MG63 (cell line): ENCODE results near the gene IPCEF1. TPM values are rescaled to one million over a fixed set of nuclear protein-coding genes. Genes with fewer than 3 reads are reported as not detected.

Experiments used
- DNase-seq: peaks from one replicate; pipeline ENCODE4 v3.0.0-alpha.2; 2020
- H3K27me3 ChIP-seq: fragments of 250-450 bp; sonication (Bioruptor Pico); 2 replicates; pipeline ENCODE4 v1.5.1; 2020; ENCODE audit warnings: mild to moderate bottlenecking, moderate library complexity
- H3K36me3 ChIP-seq: fragments of 250-450 bp; sonication (Bioruptor Pico); 2 replicates; pipeline ENCODE4 v1.5.1; 2020; ENCODE audit warnings: mild to moderate bottlenecking, moderate library complexity
- H3K4me3 ChIP-seq: fragments of 250-450 bp; sonication (Bioruptor Pico); 2 replicates; pipeline ENCODE4 v1.5.1; 2020; ENCODE audit warnings: mild to moderate bottlenecking, moderate library complexity
- H3K9me3 ChIP-seq: fragments of 250-450 bp; sonication (Bioruptor Pico); 2 replicates; pipeline ENCODE4 v1.5.1; 2020; ENCODE audit warnings: mild to moderate bottlenecking, moderate library complexity
- total RNA-seq: library from RNA; depleted of rRNA; stranded (reverse); fragments of >200 nt; shearing (Covaris generic); gene quantifications from 2 replicates; pipeline ENCODE4 v1.2.3, GENCODE V29; 2014; ENCODE audit warnings: low replicate concordance; rRNA removed

Gene IPCEF1
- total RNA-seq: not detected in 2 replicates

GRCh38 chr6:154356690-154357089, at the start of gene IPCEF1:
TSS of gene IPCEF1 (minus strand) at chr6:154356803. CDS start at chr6:154265947, 90,856 bp downstream.
- Histone ChIP-seq H3K36me3 (no peaks in the 10 kb centered on the region), H3K27me3 (no peaks in the 10 kb centered on the region), H3K4me3 (no peak within 1 kb of the TSS), H3K9me3 (no peaks in the 10 kb centered on the region)
- DNase-seq: no peak

GRCh38 chr6:154406301-154406700, 49.7 kb upstream of the IPCEF1 start:
- H3K36me3 ChIP-seq: peaks cover 24% of the 10 kb centered on the region

GRCh38 chr6:154404791-154405400, 48.3 kb upstream of the IPCEF1 start:
- peak overlapping the region; percentile 24 for H3K4me3 ChIP-seq
- peaks cover 30% of the 10 kb centered on the region for H3K36me3 ChIP-seq
- peak; percentile 41 for DNase-seq
- no peaks in the 10 kb centered on the region for H3K9me3 ChIP-seq
- no peaks in the 10 kb centered on the region for H3K27me3 ChIP-seq

More at GRCh38 chr6:154406301-154406700, 49.7 kb upstream of the IPCEF1 start:
- no peaks in the 10 kb centered on the region for H3K9me3 ChIP-seq
- H3K27me3 ChIP-seq: no peaks in the 10 kb centered on the region
- H3K4me3 ChIP-seq: no peak overlapping the region
- DNase-seq: no peak

GRCh38 chr6:154403788-154404187, 47.2 kb upstream of the IPCEF1 start:
- peak; percentile 66 for DNase-seq
- no peaks in the 10 kb centered on the region for H3K9me3 ChIP-seq
- H3K27me3 ChIP-seq: no peaks in the 10 kb centered on the region
- H3K36me3 ChIP-seq: peaks cover 22% of the 10 kb centered on the region
- H3K4me3 ChIP-seq: no peak overlapping the region

- DNase-seq: no peak
- Histone ChIP-seq H3K9me3 (no peaks in the 10 kb centered on the region), H3K4me3 (no peak overlapping the region)
These were observed 45.6 kb upstream of the IPCEF1 start for GRCh38 chr6:154402081-154402780.

GRCh38 chr6:154399097-154399496, 42.5 kb upstream of the IPCEF1 start:
- H3K9me3 ChIP-seq: no peaks in the 10 kb centered on the region
- no peak overlapping the region for H3K4me3 ChIP-seq
- peaks cover 20% of the 10 kb centered on the region for H3K36me3 ChIP-seq
- no peak for DNase-seq
- no peaks in the 10 kb centered on the region for H3K27me3 ChIP-seq

More at GRCh38 chr6:154402081-154402780, 45.6 kb upstream of the IPCEF1 start:
- peaks cover 22% of the 10 kb centered on the region for H3K36me3 ChIP-seq
- H3K27me3 ChIP-seq: no peaks in the 10 kb centered on the region

GRCh38 chr6:154397491-154398195, 41.0 kb upstream of the IPCEF1 start:
- no peak for DNase-seq
- no peak overlapping the region for H3K4me3 ChIP-seq
- H3K9me3 ChIP-seq: no peaks in the 10 kb centered on the region
- peaks cover 17% of the 10 kb centered on the region for H3K36me3 ChIP-seq
- no peaks in the 10 kb centered on the region for H3K27me3 ChIP-seq

- H3K36me3 ChIP-seq: peaks cover 7% of the 10 kb centered on the region
- no peaks in the 10 kb centered on the region for H3K9me3 ChIP-seq
- H3K4me3 ChIP-seq: no peak overlapping the region
- no peaks in the 10 kb centered on the region for H3K27me3 ChIP-seq
- DNase-seq: no peak
These were observed 39.3 kb upstream of the IPCEF1 start for GRCh38 chr6:154395878-154396277.

- Histone ChIP-seq H3K27me3 (no peaks in the 10 kb centered on the region), H3K4me3 (no peak overlapping the region), H3K9me3 (no peaks in the 10 kb centered on the region), H3K36me3 (peaks cover 2% of the 10 kb centered on the region; the same call in 1 of the 2 replicates)
- no peak for DNase-seq
These were observed 38.7 kb upstream of the IPCEF1 start for GRCh38 chr6:154395316-154395715.

- Histone ChIP-seq H3K36me3 (no peaks in the 10 kb centered on the region), H3K9me3 (no peaks in the 10 kb centered on the region), H3K4me3 (no peak overlapping the region), H3K27me3 (no peaks in the 10 kb centered on the region)
- DNase-seq: no peak
These were observed 38.0 kb upstream of the IPCEF1 start for GRCh38 chr6:154394571-154394970.

- Histone ChIP-seq H3K36me3 (no peaks in the 10 kb centered on the region), H3K9me3 (0 out of 2 replicates have a peak, but pooled peaks cover 2% of the 10 kb centered on the region), H3K4me3 (no peak overlapping the region), H3K27me3 (no peaks in the 10 kb centered on the region)
- no peak for DNase-seq
These were observed 33.4 kb upstream of the IPCEF1 start for GRCh38 chr6:154390034-154390433.

GRCh38 chr6:154388803-154389202, 32.2 kb upstream of the IPCEF1 start:
- no peak for DNase-seq
- H3K9me3 ChIP-seq: 0 out of 2 replicates have a peak, but pooled peaks cover 2% of the 10 kb centered on the region
- H3K27me3 ChIP-seq: no peaks in the 10 kb centered on the region
- no peak overlapping the region for H3K4me3 ChIP-seq
- H3K36me3 ChIP-seq: no peaks in the 10 kb centered on the region

GRCh38 chr6:154386848-154387717, 30.5 kb upstream of the IPCEF1 start:
- Histone ChIP-seq H3K4me3 (no peak overlapping the region), H3K36me3 (no peaks in the 10 kb centered on the region), H3K9me3 (0 out of 2 replicates have a peak, but pooled peaks cover 2% of the 10 kb centered on the region), H3K27me3 (no peaks in the 10 kb centered on the region)
- no peak for DNase-seq

- DNase-seq: no peak
- Histone ChIP-seq H3K9me3 (0 out of 2 replicates have a peak, but pooled peaks cover 2% of the 10 kb centered on the region), H3K4me3 (no peak overlapping the region), H3K36me3 (no peaks in the 10 kb centered on the region), H3K27me3 (no peaks in the 10 kb centered on the region)
These were observed 27.6 kb upstream of the IPCEF1 start for GRCh38 chr6:154384191-154384590.

- no peak for DNase-seq
- Histone ChIP-seq H3K4me3 (no peak overlapping the region), H3K27me3 (no peaks in the 10 kb centered on the region)
These were observed 26.7 kb upstream of the IPCEF1 start for GRCh38 chr6:154383273-154383672.

GRCh38 chr6:154382740-154383139, 26.1 kb upstream of the IPCEF1 start:
- Histone ChIP-seq H3K9me3 (no peaks in the 10 kb centered on the region), H3K27me3 (no peaks in the 10 kb centered on the region), H3K4me3 (no peak overlapping the region), H3K36me3 (no peaks in the 10 kb centered on the region)
- DNase-seq: no peak

More at GRCh38 chr6:154383273-154383672, 26.7 kb upstream of the IPCEF1 start:
- no peaks in the 10 kb centered on the region for H3K9me3 ChIP-seq
- no peaks in the 10 kb centered on the region for H3K36me3 ChIP-seq
